HepG2 (cell line): ENCODE measurements around the gene FCMR. TPM values are rescaled to one million over a fixed set of nuclear protein-coding genes. Genes with fewer than 3 reads are reported as not detected.

Source experiments
- ATAC-seq: fragments of 200-7000 bp; cut with Tn5 transposase; 3 replicates; pipeline ENCODE4 v1.9.1; 2020; ENCODE audit warnings: mild to moderate bottlenecking, moderate library complexity
- BruUV-seq: library from RNA; stranded (reverse); fragments of 400-500 nt; replicated peaks from 2 replicates; lab custom pipeline; 2021; lab: Mats Ljungman, UMichigan
- CTCF ChIA-PET: fragments of 300-600 bp; formaldehyde crosslinking; extraction: SDS; loops from one replicate; lab custom pipeline; 2021; ENCODE audit warnings: low total read pairs, inconsistent platforms, low intra/inter-chr PET ratio; lab: Yijun Ruan, JAX
- POLR2A ChIA-PET: fragments of 350-600 bp; sonication (Branson Sonifier 250); formaldehyde crosslinking; loops from one replicate; lab custom pipeline; 2020; ENCODE audit warnings: antibody characterized with exemption, inconsistent platforms; lab: Yijun Ruan, JAX
- DNase-seq: peaks from one replicate; pipeline ENCODE4 v3.0.0-alpha.2; 2015; ENCODE audit warnings: low spot score
- FAIRE-seq: peaks from 3 replicates; lab custom pipeline; 2011; peaks lifted over from hg19 to GRCh38; lab: Jason Lieb, UNC
- H2AFZ ChIP-seq: one replicate; pipeline ENCODE4 v1.6.1; 2011; ENCODE audit warnings: low read length, inconsistent platforms
- H3K27ac ChIP-seq: fragments of 300-600 bp; 3 replicates; pipeline ENCODE4 v1.8.0; 2011; ENCODE audit warnings: mixed run types, mild to moderate bottlenecking, mixed read lengths, low read length, inconsistent platforms; ENCODE audit not compliant: insufficient read depth; ENCODE audit errors: extremely low read length
- H3K27me3 ChIP-seq, 2 experiments: fragments of 200-600 bp in 1 of 2; 2 replicates in 1 of 2; 3 replicates in 1 of 2; pipeline versions ENCODE4 v1.6.0 to v1.8.0; 2011; ENCODE audit warnings: low read length in 2 of 2, mild to moderate bottlenecking in 2 of 2, moderate library complexity in 2 of 2, inconsistent platforms in 1 of 2; ENCODE audit not compliant: insufficient read depth in 2 of 2, control insufficient read depth in 1 of 2
- H3K36me3 ChIP-seq, 2 experiments: fragments of 200-600 bp in 1 of 2; replicated peaks in 1 of 2; 2 replicates in 1 of 2; 3 replicates in 1 of 2; pipeline versions ENCODE4 v1.5.1 to v1.8.0; 2011; ENCODE audit warnings: low read length in 2 of 2, inconsistent platforms in 1 of 2; ENCODE audit not compliant: insufficient read depth in 2 of 2, control insufficient read depth in 1 of 2
- H3K4me1 ChIP-seq: 2 replicates; pipeline ENCODE4 v1.5.1; 2012; ENCODE audit warnings: low read length, inconsistent platforms; ENCODE audit not compliant: insufficient read depth
- H3K4me2 ChIP-seq: 2 replicates; pipeline ENCODE4 v1.6.0; 2011; ENCODE audit warnings: low read depth, low read length, inconsistent platforms
- H3K4me3 ChIP-seq, 3 experiments: fragments of 200-600 bp in 1 of 3; sonication (generic), shearing (Covaris generic) in 1 of 3; replicated peaks in 1 of 3; 2 replicates each; pipeline ENCODE4 v1.5.1; 2011 to 2016; ENCODE audit warnings: low read length in 3 of 3, inconsistent platforms in 2 of 3, low read depth in 2 of 3, mild to moderate bottlenecking in 2 of 3, control low read depth in 1 of 3, mixed read lengths in 1 of 3; ENCODE audit not compliant: insufficient read depth in 1 of 3
- H3K79me2 ChIP-seq: one replicate; pipeline ENCODE4 v1.6.1; 2011; ENCODE audit warnings: low read length, inconsistent platforms; ENCODE audit not compliant: insufficient read depth
- H3K9ac ChIP-seq: 2 replicates; pipeline ENCODE4 v1.6.0; 2011; ENCODE audit warnings: mild to moderate bottlenecking, low read depth, low read length, inconsistent platforms; ENCODE audit not compliant: insufficient read depth
- H3K9me3 ChIP-seq: 2 replicates; pipeline ENCODE4 v1.5.1; 2012; ENCODE audit warnings: mild to moderate bottlenecking, low read length
- H4K20me1 ChIP-seq: 2 replicates; pipeline ENCODE4 v1.6.0; 2011; ENCODE audit warnings: inconsistent platforms, mild to moderate bottlenecking, low read length, moderate library complexity; ENCODE audit not compliant: insufficient read depth
- ARNT2 ChIP-seq: sonication (generic); formaldehyde crosslinking; IDR thresholded peaks from 2 replicates; pipeline ENCODE4 v1.8.0; 2022; ENCODE audit warnings: mild to moderate bottlenecking, low read depth, missing genetic modification reagents, moderate library complexity
- ATM ChIP-seq: fragments of 450-650 bp; IDR thresholded peaks from 2 replicates; pipeline ENCODE4 v1.7.1; 2017; ENCODE audit warnings: mild to moderate bottlenecking, borderline replicate concordance
- BCL6 ChIP-seq: IDR thresholded peaks from 2 replicates; pipeline ENCODE4 v1.6.1; 2016; ENCODE audit warnings: missing genetic modification reagents, missing compliant biosample characterization
- EED ChIP-seq: sonication (generic); formaldehyde crosslinking; IDR thresholded peaks from 2 replicates; pipeline ENCODE4 v1.5.0; 2020; ENCODE audit warnings: mild to moderate bottlenecking, missing genetic modification reagents
- HNRNPK ChIP-seq: fragments of 200-400 bp; formaldehyde crosslinking; IDR thresholded peaks from 2 replicates; pipeline ENCODE4 v1.6.1; 2018; ENCODE audit warnings: low read length, low read depth, moderate library complexity, mild to moderate bottlenecking; ENCODE audit not compliant: poor library complexity, severe bottlenecking
- NFIB ChIP-seq: sonication (generic); formaldehyde crosslinking; IDR thresholded peaks from 2 replicates; pipeline ENCODE4 v1.9.0; 2021; ENCODE audit warnings: missing genetic modification reagents, mild to moderate bottlenecking, borderline replicate concordance
- STAG1 ChIP-seq: sonication (generic); formaldehyde crosslinking; IDR thresholded peaks from 2 replicates; pipeline ENCODE4 v1.4.0; 2020; ENCODE audit warnings: missing genetic modification reagents
- ZNF460 ChIP-seq: sonication (generic); formaldehyde crosslinking; IDR thresholded peaks from 2 replicates; pipeline ENCODE4 v1.5.1; 2020; ENCODE audit warnings: missing genetic modification reagents, mild to moderate bottlenecking, borderline replicate concordance
- ZSCAN25 ChIP-seq: sonication (generic); formaldehyde crosslinking; IDR thresholded peaks from 2 replicates; pipeline ENCODE4 v1.8.0; 2022; ENCODE audit warnings: mild to moderate bottlenecking, missing genetic modification reagents
- WGBS: methylation state at CpG from one replicate; pipeline ENCODE4 v1.1.6; 2017; ENCODE audit warnings: low lambda C conversion rate; 5-methylcytosine and 5-hydroxymethylcytosine counted together
- in situ Hi-C: cut with HindIII; loops from 2 replicates; pipeline ENCODE4 v1.10.0; 2017; ENCODE audit warnings: low pct_unique_long_range_greater_than_20kb; ENCODE audit not compliant: extremely low pct_ligation_motif_present
- intact Hi-C: fragments of 100-400 bp; cut with micrococcal nuclease; formaldehyde crosslinking; loops from one replicate; pipeline ENCODE4 v1.10.0; 2022; ENCODE audit not compliant: unreplicated experiment
- polyA plus RNA-seq, 8 experiments: library from polyadenylated mRNA; depleted of rRNA in 3 of 8; stranded (reverse) in 7 of 8; unstranded in 1 of 8; fragments of >200 nt; fragmentation: Illumina TruSeq in 4 of 8; extraction: Trizol in 4 of 8; gene quantifications; 2 replicates each; pipeline versions ENCODE4 v1.2.1 to v1.2.3, GENCODE V29; 2011 to 2016; ENCODE audit warnings: low read depth in 4 of 8, missing spikeins in 1 of 8, mixed read lengths in 1 of 8; ENCODE audit not compliant: insufficient read depth in 1 of 8
- total RNA-seq, 5 experiments: library from RNA; depleted of rRNA; stranded (reverse); fragments of >200 nt; fragmentation: Illumina TruSeq; extraction: Trizol; gene quantifications; 2 replicates each; pipeline ENCODE4 v1.2.3, GENCODE V29; 2016; ENCODE audit warnings: low read depth in 1 of 5
- TF ChIP-seq, protein P1 (sequence below): sonication (generic); formaldehyde crosslinking; IDR thresholded peaks from 2 replicates; pipeline ENCODE4 v1.4.0; 2020; ENCODE audit warnings: missing genetic modification reagents, borderline replicate concordance
- TF ChIP-seq, protein P2 (sequence below): sonication (generic); formaldehyde crosslinking; IDR thresholded peaks from 2 replicates; pipeline ENCODE4 v1.4.0; 2020; ENCODE audit warnings: mild to moderate bottlenecking, missing genetic modification reagents
- TF ChIP-seq, protein P3 (sequence below): sonication (generic); formaldehyde crosslinking; IDR thresholded peaks from 2 replicates; pipeline ENCODE4 v1.8.0; 2022; ENCODE audit warnings: missing genetic modification reagents, low read depth, mild to moderate bottlenecking, borderline replicate concordance
- TF ChIP-seq, protein P4 (sequence below): sonication (generic); formaldehyde crosslinking; conservative IDR thresholded peaks from 2 replicates; pipeline ENCODE4 v1.8.0; 2022; ENCODE audit warnings: mild to moderate bottlenecking, moderate library complexity, missing genetic modification reagents
- TF ChIP-seq, protein P5 (sequence below): sonication (generic); formaldehyde crosslinking; IDR thresholded peaks from 2 replicates; pipeline ENCODE4 v1.5.0; 2020; ENCODE audit warnings: mild to moderate bottlenecking, missing genetic modification reagents, moderate library complexity

Gene FCMR
- total and polyA plus RNA-seq, 2 of the 13 experiments (the other 11 are each of a cell fraction or from before 2014, with no cell fraction given) = not detected

DNA sequence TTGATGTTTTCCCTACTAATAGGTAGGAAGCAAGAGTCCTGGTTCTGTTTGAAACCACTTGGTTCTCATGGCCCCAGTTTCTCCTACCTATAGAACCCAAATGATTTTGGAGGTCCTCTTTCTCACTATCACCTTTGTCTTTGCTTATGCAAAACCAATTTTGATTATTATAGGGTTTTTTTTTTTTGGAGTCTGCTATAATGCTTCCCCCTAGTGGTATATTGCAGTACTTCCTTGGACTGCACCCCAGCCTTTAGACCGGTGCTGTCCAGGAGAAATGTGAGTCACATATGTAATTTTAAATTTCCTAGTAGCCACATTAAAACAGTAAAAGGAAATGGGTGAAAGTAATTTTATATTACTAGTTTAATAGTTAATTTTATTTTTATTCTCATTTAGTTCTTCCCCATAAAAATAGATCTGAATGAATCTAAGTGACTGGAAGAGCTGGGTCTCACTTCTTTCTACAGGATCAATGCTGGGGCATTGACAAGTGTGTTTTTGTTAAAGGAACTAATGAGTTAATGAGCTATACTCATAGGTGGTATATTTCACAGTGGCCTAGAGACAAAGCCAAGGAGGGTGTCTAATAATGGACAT is 10.6 kb downstream of the FCMR start:
- FAIRE-seq = no peak
- in situ Hi-C loops = loop anchor here (5.0 to 25.0 kb wide), 2 partner anchors 174 to 274 kb away; partner anchors contain the start of gene DYRK3
- Histone ChIP-seq H3K79me2 (no peaks in the 10 kb centered on the region), H3K27ac (no peak overlapping the region), H3K4me2 (no peak overlapping the region), H2AFZ (no peak overlapping the region), H3K4me1 (no peaks in the 10 kb centered on the region), H3K9me3 (no peaks in the 10 kb centered on the region), H3K27me3 (peaks cover 4 to 49% of the 10 kb centered on the region in 2 experiments), H3K36me3 (no peaks in the 10 kb centered on the region), H4K20me1 (no peaks in the 10 kb centered on the region), H3K9ac (no peak overlapping the region), H3K4me3 (no peak overlapping the region)
- BruUV-seq = no TSS peak
- peak; percentile 16 for DNase-seq
- 0 out of 3 replicates have a peak, but pooled peaks have one; percentile 17 for ATAC-seq
- CTCF ChIA-PET = interaction anchor here (0.7 to 1.0 kb wide), 3 partner anchors 47 to 113 kb away, joined by 3 to 4 read pairs (median 3); no protein-coding TSS in a partner anchor
- 0% methylated on average over 1 of the region's 1 CpG for WGBS
- POLR2A ChIA-PET = no interaction called here
- intact Hi-C loops = loop anchor here (2.0 to 5.0 kb wide), 3 partner anchors 44 to 184 kb away; partner anchors contain the start of gene IL20
- TF ChIP-seq ZSCAN25 = no peak
- TF ChIP-seq EED (CRISPR knock-in tag) = no peak
- TF ChIP-seq, protein P1, sequence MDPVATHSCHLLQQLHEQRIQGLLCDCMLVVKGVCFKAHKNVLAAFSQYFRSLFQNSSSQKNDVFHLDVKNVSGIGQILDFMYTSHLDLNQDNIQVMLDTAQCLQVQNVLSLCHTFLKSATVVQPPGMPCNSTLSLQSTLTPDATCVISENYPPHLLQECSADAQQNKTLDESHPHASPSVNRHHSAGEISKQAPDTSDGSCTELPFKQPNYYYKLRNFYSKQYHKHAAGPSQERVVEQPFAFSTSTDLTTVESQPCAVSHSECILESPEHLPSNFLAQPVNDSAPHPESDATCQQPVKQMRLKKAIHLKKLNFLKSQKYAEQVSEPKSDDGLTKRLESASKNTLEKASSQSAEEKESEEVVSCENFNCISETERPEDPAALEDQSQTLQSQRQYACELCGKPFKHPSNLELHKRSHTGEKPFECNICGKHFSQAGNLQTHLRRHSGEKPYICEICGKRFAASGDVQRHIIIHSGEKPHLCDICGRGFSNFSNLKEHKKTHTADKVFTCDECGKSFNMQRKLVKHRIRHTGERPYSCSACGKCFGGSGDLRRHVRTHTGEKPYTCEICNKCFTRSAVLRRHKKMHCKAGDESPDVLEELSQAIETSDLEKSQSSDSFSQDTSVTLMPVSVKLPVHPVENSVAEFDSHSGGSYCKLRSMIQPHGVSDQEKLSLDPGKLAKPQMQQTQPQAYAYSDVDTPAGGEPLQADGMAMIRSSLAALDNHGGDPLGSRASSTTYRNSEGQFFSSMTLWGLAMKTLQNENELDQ = no peak
- TF ChIP-seq HNRNPK = no peak
- TF ChIP-seq, protein P2, sequence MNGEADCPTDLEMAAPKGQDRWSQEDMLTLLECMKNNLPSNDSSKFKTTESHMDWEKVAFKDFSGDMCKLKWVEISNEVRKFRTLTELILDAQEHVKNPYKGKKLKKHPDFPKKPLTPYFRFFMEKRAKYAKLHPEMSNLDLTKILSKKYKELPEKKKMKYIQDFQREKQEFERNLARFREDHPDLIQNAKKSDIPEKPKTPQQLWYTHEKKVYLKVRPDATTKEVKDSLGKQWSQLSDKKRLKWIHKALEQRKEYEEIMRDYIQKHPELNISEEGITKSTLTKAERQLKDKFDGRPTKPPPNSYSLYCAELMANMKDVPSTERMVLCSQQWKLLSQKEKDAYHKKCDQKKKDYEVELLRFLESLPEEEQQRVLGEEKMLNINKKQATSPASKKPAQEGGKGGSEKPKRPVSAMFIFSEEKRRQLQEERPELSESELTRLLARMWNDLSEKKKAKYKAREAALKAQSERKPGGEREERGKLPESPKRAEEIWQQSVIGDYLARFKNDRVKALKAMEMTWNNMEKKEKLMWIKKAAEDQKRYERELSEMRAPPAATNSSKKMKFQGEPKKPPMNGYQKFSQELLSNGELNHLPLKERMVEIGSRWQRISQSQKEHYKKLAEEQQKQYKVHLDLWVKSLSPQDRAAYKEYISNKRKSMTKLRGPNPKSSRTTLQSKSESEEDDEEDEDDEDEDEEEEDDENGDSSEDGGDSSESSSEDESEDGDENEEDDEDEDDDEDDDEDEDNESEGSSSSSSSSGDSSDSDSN (CRISPR knock-in tag) = no peak
- TF ChIP-seq, protein P3, sequence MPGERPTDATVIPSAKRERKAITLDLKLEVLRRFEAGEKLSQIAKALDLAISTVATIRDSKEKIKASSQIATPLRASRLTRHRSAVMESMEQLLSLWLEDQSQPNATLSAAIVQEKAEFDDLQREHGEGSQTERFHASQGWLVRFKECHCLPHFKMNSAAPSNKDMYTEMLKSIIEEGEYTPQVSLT (CRISPR knock-in tag) = no peak
- TF ChIP-seq STAG1 = 0 out of 2 replicates have a peak, but pooled peaks have one; percentile 24
- no peak for TF ChIP-seq NFIB
- TF ChIP-seq ATM = no peak
- TF ChIP-seq, protein P4, sequence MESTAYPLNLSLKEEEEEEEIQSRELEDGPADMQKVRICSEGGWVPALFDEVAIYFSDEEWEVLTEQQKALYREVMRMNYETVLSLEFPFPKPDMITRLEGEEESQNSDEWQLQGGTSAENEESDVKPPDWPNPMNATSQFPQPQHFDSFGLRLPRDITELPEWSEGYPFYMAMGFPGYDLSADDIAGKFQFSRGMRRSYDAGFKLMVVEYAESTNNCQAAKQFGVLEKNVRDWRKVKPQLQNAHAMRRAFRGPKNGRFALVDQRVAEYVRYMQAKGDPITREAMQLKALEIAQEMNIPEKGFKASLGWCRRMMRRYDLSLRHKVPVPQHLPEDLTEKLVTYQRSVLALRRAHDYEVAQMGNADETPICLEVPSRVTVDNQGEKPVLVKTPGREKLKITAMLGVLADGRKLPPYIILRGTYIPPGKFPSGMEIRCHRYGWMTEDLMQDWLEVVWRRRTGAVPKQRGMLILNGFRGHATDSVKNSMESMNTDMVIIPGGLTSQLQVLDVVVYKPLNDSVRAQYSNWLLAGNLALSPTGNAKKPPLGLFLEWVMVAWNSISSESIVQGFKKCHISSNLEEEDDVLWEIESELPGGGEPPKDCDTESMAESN (CRISPR knock-in tag) = no peak
- TF ChIP-seq, protein P5, sequence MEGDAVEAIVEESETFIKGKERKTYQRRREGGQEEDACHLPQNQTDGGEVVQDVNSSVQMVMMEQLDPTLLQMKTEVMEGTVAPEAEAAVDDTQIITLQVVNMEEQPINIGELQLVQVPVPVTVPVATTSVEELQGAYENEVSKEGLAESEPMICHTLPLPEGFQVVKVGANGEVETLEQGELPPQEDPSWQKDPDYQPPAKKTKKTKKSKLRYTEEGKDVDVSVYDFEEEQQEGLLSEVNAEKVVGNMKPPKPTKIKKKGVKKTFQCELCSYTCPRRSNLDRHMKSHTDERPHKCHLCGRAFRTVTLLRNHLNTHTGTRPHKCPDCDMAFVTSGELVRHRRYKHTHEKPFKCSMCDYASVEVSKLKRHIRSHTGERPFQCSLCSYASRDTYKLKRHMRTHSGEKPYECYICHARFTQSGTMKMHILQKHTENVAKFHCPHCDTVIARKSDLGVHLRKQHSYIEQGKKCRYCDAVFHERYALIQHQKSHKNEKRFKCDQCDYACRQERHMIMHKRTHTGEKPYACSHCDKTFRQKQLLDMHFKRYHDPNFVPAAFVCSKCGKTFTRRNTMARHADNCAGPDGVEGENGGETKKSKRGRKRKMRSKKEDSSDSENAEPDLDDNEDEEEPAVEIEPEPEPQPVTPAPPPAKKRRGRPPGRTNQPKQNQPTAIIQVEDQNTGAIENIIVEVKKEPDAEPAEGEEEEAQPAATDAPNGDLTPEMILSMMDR = peak; percentile 44
- no peak for TF ChIP-seq BCL6
- TF ChIP-seq ARNT2 (CRISPR knock-in tag) = no peak
- no peak for TF ChIP-seq ZNF460 (CRISPR knock-in tag)
